ENCODE measurements around the gene ASPHD2. TPM values are rescaled to one million over a fixed set of nuclear protein-coding genes. Genes with fewer than 3 reads are reported as not detected.

The ASPHD2 gene
- total RNA-seq, 1 donor from 2014 or later, result 23.5 TPM

DNA sequence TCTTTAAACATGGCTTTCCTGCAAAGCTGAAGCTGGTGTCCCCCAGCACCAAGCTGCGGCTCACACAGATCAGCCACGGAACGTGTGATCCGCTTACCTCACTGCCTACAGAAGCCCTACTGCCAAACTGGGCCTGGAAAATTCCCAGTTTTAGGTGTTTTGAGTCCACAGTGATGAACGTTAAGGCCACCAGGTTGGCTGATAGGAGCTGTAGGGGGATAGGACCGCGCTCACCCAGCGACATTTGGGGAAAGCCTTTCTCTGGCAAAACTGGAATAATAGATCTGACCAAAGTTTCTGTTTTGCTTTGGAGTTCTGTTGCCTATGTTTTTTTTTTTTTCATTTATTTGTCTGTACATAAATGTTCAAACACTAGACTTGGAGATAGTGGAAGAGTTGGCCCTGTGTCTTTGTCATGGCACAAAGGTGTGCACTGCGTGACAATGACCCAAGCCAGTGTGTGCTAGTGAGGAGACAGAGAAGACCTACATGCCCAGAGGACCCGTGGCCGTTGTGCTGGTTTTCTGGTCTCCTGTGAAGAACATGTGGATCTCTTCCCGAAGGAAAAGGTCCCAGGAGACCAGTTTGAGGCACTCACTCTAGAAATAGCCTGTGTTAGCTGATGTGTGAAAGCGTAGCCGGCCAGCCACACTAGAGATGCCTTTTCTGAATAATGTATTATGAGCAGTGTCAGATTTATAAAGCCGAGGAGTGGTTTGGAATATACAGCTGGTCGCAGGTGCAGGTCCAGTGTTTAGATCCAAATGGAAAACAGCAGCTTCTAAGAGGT lies 15.0 kb downstream of the ASPHD2 start:
- Mint-ChIP-seq H3K27ac (no peak overlapping the region), H3K27me3 (ENCODE audit: insufficient read depth) (no peaks in the 10 kb centered on the region), H3K36me3 (ENCODE audit: low read depth) (peaks cover 23% of the 10 kb centered on the region), H3K9me3 (no peaks in the 10 kb centered on the region), H3K4me1 (ENCODE audit: low read depth) (peaks cover 8% of the 10 kb centered on the region), H3K4me3 (no peak overlapping the region)
- intact Hi-C loops (cut with micrococcal nuclease), result no loop called here
- DNase-seq (ENCODE audit: low spot score), result no peak

DNA sequence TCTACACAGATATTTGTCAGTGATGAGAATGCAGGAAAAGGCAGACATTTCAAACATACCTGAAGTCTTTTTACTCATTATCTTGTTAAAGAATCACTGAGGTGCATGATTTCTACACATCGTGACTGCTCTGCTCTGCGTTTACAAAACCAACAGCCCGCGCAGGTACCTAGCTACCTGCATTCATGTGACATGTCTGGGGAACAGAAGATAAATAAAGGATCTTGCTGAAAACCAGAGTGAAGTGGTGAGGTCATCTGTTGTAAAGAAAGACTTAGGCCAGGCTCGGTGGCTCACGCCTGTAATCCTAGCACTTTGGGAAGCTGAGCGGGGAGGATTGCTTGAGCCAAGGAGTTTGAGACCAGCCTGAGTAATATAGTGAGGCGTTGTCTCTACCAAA lies 15.7 kb downstream of the ASPHD2 start:
- H3K36me3 Mint-ChIP-seq (ENCODE audit: low read depth), result peaks cover 23% of the 10 kb centered on the region
- H3K27ac Mint-ChIP-seq, result no peak overlapping the region
- H3K27me3 Mint-ChIP-seq (ENCODE audit: insufficient read depth), result no peaks in the 10 kb centered on the region
- intact Hi-C loops (cut with micrococcal nuclease), result no loop called here
- no peak overlapping the region for H3K4me3 Mint-ChIP-seq
- DNase-seq (ENCODE audit: low spot score), result no peak
- H3K9me3 Mint-ChIP-seq, result no peaks in the 10 kb centered on the region
- peaks cover 8% of the 10 kb centered on the region for H3K4me1 Mint-ChIP-seq (ENCODE audit: low read depth)

DNA sequence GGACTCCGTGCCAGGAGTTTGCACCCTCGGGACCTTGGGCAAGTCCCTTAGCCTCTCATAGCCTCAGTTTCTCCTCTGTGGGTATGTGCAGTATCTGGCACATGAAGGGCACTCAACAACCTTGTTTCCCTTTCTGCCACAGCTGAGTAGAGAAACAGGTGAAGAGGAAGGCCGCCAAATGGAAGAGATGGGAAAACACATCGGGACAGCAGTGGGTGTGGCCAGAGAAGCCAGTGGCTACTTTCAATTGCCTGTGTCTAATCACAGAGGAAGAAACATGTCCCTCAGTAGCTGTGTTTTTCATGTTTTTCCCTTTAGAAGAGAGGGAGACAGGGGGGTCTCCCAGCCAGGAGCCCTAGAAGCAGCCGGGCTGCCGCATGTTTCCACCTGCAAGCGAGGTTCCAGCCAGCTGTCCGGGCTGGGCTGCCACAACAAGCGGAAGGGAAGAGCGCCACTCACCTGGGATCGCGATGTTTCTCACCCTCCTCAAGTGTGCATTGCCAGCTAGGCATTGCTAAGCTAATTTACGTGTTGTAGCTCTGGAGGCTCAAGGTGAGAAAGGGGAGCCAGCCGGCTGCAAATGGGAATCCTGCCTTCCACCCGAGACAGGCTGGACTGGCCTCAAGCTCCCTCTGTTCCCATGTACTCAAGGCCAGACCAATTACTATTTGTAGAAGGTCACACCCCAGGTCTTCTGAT lies 16.7 kb downstream of the ASPHD2 start:
- no peak for DNase-seq (ENCODE audit: low spot score)
- H3K4me1 Mint-ChIP-seq (ENCODE audit: low read depth), result peaks cover 4% of the 10 kb centered on the region
- no peaks in the 10 kb centered on the region for H3K9me3 Mint-ChIP-seq
- no peak overlapping the region for H3K4me3 Mint-ChIP-seq
- peaks cover 22% of the 10 kb centered on the region for H3K36me3 Mint-ChIP-seq (ENCODE audit: low read depth)
- intact Hi-C loops (cut with micrococcal nuclease), result no loop called here
- H3K27ac Mint-ChIP-seq, result no peak overlapping the region
- no peaks in the 10 kb centered on the region for H3K27me3 Mint-ChIP-seq (ENCODE audit: insufficient read depth)

DNA sequence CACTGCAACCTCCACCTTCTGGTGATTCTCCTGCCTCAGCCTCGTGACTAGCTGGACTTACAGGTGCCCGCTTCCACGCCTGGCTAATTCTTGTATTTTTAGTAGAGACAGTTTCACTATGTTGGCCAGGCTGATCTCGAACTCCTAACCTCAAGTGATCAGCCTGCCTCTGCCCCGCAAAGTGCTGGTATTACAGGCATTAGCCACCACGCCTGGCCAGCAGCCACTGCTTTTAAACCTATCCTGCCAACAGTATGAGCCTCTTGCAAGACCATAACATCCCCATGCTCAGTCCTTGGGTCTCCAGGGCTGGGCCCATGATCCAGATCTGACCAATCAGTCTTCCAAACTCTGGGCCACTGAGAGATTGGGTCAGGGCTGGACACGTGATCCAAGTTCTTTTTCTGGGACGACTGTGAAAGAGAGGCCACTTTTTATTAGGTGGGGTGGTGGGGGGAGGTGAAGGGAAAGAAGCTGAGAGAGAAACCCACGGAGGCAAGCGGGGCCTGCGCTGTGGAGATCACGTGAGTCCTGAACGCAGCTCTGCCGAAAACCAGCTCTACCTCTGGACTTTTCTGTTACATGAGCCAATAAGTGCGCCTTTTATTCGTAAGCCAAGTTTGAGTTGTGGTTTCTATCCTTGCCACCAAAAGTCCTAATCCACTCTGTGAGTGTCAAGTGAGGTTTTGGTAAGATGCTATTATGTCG lies 17.9 kb downstream of the ASPHD2 start:
- intact Hi-C loops (cut with micrococcal nuclease), result no loop called here
- H3K4me3 Mint-ChIP-seq, result no peak overlapping the region
- peaks cover 22% of the 10 kb centered on the region for H3K36me3 Mint-ChIP-seq (ENCODE audit: low read depth)
- no peak overlapping the region for H3K27ac Mint-ChIP-seq
- H3K27me3 Mint-ChIP-seq (ENCODE audit: insufficient read depth), result no peaks in the 10 kb centered on the region
- no peaks in the 10 kb centered on the region for H3K9me3 Mint-ChIP-seq
- H3K4me1 Mint-ChIP-seq (ENCODE audit: low read depth), result no peaks in the 10 kb centered on the region
- no peak for DNase-seq (ENCODE audit: low spot score)

DNA sequence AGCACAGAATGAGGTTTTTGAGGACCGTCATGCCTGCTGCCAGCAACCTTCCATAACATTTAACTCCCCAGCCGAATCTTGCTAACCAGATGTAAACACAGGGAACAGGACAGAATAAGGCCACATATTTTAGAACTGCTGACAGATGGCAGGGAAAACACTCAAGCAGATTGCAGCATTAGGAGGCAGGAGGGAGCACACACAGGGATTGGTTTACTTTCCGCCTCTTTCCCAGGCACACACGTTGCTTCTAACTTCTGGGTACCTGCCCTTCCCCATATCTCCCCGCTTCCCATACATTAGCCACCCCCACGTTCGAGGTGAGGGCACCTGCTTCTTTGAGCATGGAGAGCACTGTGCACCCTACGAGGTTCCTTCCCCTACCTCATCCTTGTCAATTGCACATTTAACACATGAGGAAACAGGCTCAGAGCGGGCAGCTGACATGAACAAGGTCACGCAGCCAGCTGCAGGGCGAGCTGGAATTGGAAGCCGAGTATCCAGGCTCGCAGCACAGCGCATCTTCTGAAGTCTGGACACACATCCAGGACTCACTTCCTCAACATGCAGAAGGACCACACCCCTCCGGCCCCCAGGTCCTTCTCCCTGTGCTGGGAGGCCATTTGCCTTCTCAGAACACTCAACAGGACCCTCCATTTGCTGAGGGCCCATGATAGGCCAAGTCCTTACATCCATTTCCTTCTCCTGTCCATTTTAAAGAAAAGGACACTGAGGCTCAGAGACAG lies 18.7 kb downstream of the ASPHD2 start:
- intact Hi-C loops (cut with micrococcal nuclease), result no loop called here
- no peak overlapping the region for H3K4me3 Mint-ChIP-seq
- H3K27ac Mint-ChIP-seq, result no peak overlapping the region
- H3K27me3 Mint-ChIP-seq (ENCODE audit: insufficient read depth), result no peaks in the 10 kb centered on the region
- peaks cover 21% of the 10 kb centered on the region for H3K36me3 Mint-ChIP-seq (ENCODE audit: low read depth)
- DNase-seq (ENCODE audit: low spot score), result no peak
- no peaks in the 10 kb centered on the region for H3K9me3 Mint-ChIP-seq
- H3K4me1 Mint-ChIP-seq (ENCODE audit: low read depth), result no peaks in the 10 kb centered on the region

DNA sequence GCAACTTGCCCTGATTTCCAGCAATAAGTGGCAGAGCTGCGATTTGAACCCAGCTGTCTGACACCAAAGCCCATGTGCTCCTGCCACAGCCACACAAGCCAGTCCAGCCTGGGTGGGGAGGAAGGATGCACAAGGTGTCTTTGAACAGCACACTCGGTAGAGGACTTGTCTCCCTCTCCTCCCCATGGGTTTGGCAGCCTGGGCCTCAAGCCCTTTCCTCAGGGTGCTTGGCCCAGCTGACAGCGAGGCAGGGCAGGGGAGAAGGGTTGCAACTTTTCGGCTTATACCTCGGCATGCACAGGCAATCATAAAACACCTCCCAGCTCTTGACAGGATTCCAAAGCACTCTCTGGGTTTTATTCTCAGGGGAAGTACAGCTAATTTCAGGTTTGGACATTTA lies 19.3 kb downstream of the ASPHD2 start:
- no peak for DNase-seq (ENCODE audit: low spot score)
- Mint-ChIP-seq H3K27ac (no peak overlapping the region), H3K4me1 (ENCODE audit: low read depth) (no peaks in the 10 kb centered on the region), H3K9me3 (no peaks in the 10 kb centered on the region), H3K4me3 (no peak overlapping the region), H3K36me3 (ENCODE audit: low read depth) (peaks cover 22% of the 10 kb centered on the region), H3K27me3 (ENCODE audit: insufficient read depth) (no peaks in the 10 kb centered on the region)
- intact Hi-C loops (cut with micrococcal nuclease), result no loop called here

DNA sequence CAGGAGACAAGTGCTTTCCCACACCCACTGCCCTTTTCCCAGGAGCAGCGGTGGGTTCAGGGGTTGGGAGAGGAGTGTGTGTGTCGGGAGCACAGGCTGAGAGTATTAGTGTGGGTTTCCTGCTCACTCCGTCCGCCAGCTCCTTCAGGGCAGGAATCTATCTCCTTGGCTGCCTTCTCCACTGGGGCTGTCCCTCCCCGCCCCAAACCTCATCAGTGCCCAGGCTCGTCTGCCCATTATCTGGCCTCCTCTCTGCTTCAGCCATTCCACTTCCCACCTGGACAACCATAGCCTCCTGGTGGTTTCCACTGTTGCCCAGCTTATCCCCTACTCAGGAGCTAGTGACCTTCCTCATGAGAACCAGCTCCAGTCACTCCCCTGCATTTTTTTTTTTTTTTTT lies 19.9 kb downstream of the ASPHD2 start:
- Mint-ChIP-seq H3K4me1 (ENCODE audit: low read depth) (no peaks in the 10 kb centered on the region), H3K36me3 (ENCODE audit: low read depth) (peaks cover 19% of the 10 kb centered on the region), H3K9me3 (no peaks in the 10 kb centered on the region), H3K27me3 (ENCODE audit: insufficient read depth) (no peaks in the 10 kb centered on the region), H3K4me3 (no peak overlapping the region), H3K27ac (no peak overlapping the region)
- DNase-seq (ENCODE audit: low spot score), result no peak
- intact Hi-C loops (cut with micrococcal nuclease), result no loop called here

DNA sequence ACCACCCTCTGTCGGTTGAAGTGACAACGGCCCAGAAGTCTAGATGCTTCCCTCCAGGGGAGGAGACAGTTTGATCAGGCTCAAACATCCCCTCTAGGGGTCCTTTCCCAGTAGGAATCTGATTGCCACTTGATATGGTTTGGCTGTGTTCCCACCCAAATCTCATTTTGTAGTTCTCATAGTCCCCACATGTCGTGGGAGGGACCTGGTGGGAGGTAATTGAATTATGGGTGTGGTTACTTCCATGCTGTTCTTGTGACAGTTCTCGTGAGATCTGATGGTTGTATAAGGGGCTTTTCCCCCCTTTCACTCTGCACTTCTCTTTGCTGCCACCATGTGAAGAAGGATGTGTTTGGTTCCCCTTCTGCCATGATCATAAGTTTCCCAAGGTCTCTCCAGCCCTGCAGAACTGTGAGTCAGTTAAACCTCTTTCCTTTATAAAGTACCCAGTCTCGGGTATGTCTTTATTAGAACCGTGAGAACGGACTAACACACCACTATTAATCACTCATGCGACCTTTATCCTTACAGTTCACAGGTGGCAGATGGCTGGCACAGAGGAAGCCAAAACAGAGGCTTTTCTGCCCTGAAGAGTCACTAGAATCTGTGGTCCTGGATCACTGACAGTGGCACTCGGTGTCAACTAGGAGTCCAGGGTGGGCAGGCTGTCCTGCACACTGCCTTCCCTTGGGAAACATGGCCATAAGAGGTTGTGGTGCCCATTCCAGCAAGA lies 21.6 kb downstream of the ASPHD2 start:
- no peak for DNase-seq (ENCODE audit: low spot score)
- H3K27ac Mint-ChIP-seq, result no peak overlapping the region
- intact Hi-C loops (cut with micrococcal nuclease), result no loop called here

DNA sequence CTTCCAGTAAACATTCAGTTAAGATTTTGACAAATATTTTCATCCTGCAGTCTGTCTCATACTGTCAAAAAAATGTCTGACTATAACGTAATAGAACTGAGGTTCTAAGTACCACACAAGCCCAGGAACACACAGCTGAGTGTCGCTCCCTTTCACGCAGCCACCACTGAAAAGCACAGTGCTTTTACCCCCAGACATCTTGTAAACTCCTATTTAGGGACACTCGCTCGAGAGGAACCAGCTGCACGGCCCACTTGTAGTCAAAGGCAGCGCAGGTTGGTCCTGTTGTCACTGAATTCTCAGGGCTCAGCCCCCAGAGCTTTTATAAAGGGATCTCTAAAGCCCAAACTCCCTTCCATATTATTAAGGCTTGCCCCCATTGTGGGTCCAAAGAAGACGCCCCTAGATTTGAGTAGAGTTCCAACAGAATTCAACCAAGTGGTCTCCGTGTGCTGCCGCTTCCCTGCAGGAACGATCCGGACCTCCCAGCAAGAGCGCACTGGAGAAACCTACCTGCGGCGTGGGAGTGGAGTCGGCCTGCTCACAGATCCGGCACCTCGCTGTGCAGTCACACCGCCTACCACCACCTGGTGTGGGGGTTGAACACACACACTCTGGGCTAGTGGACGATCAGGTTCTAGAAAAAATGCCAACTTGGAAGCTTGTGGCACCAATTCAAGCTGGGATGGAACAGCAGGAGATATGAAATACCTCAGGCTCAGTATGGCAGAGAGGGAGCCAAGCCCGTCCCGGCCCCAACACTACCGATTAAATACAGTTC lies 23.4 kb downstream of the ASPHD2 start:
- Mint-ChIP-seq H3K27ac (no peak overlapping the region), H3K36me3 (ENCODE audit: low read depth) (peaks cover 18% of the 10 kb centered on the region), H3K9me3 (no peaks in the 10 kb centered on the region), H3K27me3 (ENCODE audit: insufficient read depth) (no peaks in the 10 kb centered on the region), H3K4me3 (no peak overlapping the region), H3K4me1 (ENCODE audit: low read depth) (no peaks in the 10 kb centered on the region)
- intact Hi-C loops (cut with micrococcal nuclease), result no loop called here
- no peak for DNase-seq (ENCODE audit: low spot score)

More for the DNA sequence above, 21.6 kb downstream of the ASPHD2 start:
- Mint-ChIP-seq H3K4me1 (ENCODE audit: low read depth) (no peaks in the 10 kb centered on the region), H3K9me3 (no peaks in the 10 kb centered on the region), H3K36me3 (ENCODE audit: low read depth) (peaks cover 18% of the 10 kb centered on the region), H3K4me3 (no peak overlapping the region), H3K27me3 (ENCODE audit: insufficient read depth) (no peaks in the 10 kb centered on the region)

DNA sequence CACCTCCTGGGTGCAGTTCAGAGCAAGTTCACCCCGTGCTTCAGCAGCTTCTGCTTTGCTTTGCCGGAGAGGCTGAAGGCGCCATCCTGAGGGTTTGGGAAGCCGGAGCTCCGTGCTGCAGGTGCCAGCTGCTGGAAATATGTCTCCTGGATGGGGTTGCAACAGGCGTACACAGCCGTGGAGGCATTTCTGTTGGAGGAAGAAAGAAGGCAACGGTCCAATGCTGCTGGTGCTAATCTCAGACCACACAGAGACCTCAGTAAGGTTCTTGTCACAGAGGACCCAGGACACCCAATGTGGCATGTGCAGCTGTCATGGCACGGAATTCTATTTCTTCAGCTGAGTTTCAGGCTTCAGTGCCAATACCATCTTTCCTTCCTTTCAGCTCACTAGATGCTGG lies 24.2 kb downstream of the ASPHD2 start:
- Mint-ChIP-seq H3K4me3 (no peak overlapping the region), H3K4me1 (ENCODE audit: low read depth) (no peaks in the 10 kb centered on the region), H3K9me3 (no peaks in the 10 kb centered on the region), H3K36me3 (ENCODE audit: low read depth) (peaks cover 19% of the 10 kb centered on the region), H3K27me3 (ENCODE audit: insufficient read depth) (no peaks in the 10 kb centered on the region), H3K27ac (no peak overlapping the region)
- intact Hi-C loops (cut with micrococcal nuclease), result no loop called here
- DNase-seq (ENCODE audit: low spot score), result no peak

DNA sequence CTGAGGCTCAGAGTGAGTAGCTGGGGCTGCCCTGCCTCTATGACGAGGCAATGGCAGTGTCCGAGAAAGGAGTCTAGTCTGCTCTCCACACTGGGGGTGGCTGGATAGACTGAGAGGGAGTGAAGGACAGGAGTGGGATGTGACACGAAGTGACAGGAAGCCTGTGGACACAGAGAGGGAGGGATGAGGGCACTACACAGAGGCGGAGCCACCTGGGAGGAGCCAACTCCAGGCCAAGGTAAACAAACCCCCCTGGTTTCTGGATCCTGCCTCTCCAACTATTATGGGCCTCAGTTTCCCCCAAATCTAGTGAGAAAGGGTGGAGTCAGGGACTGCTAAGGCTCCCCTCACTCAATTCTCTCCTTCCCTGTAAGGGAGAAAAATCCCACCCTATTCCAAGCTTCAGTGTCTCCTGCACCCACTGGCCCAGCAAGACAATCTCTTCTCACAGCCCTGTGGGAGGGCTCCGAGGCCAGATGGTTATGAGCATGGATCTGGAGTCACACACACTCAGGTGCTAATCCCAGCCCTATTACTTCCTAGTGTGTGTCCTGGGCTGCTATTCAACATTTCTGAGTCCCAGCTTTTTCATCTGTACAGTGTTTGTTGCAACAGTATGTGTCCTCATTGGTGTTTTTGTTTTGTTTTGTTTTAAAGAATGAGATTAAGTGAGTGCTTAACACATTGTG lies 24.9 kb downstream of the ASPHD2 start:
- H3K27me3 Mint-ChIP-seq (ENCODE audit: insufficient read depth), result no peaks in the 10 kb centered on the region
- intact Hi-C loops (cut with micrococcal nuclease), result no loop called here
- H3K4me1 Mint-ChIP-seq (ENCODE audit: low read depth), result no peaks in the 10 kb centered on the region
- H3K27ac Mint-ChIP-seq, result no peak overlapping the region
- H3K36me3 Mint-ChIP-seq (ENCODE audit: low read depth), result peaks cover 21% of the 10 kb centered on the region
- DNase-seq (ENCODE audit: low spot score), result no peak
- no peak overlapping the region for H3K4me3 Mint-ChIP-seq
- H3K9me3 Mint-ChIP-seq, result no peaks in the 10 kb centered on the region
